Right cardiac atrium (tissue), 5 donors: ENCODE results near the gene PPIF. TPM values are rescaled to one million over a fixed set of nuclear protein-coding genes. Genes with fewer than 3 reads are reported as not detected.

ENCODE experiments used
- ATAC-seq, 2 donors: fragments of 200-7000 bp; cut with Tn5 transposase; one replicate each; pipeline versions ENCODE4 v1.8.0 to v1.9.1; 2020; ENCODE audit warnings: moderate library complexity in 2 of 2, mild to moderate bottlenecking in 1 of 2
- DNase-seq, 3 donors: peaks; one replicate each; pipeline ENCODE4 v3.0.0-alpha.2; 2020
- H3K27ac ChIP-seq: one replicate; pipeline ENCODE4 v1.5.1; 2013; ENCODE audit warnings: mild to moderate bottlenecking, low read length, control low read depth, moderate library complexity
- H3K27me3 ChIP-seq: one replicate; pipeline ENCODE4 v1.6.1; 2013; ENCODE audit not compliant: control insufficient read depth, insufficient read depth
- H3K4me1 ChIP-seq: one replicate; pipeline ENCODE4 v1.6.1; 2013; ENCODE audit warnings: low read length; ENCODE audit not compliant: control insufficient read depth, insufficient read depth
- H3K4me3 ChIP-seq: one replicate; pipeline ENCODE4 v1.5.1; 2013; ENCODE audit warnings: low read length, control low read depth
- H3K9me3 ChIP-seq: one replicate; pipeline ENCODE4 v1.6.1; 2013; ENCODE audit warnings: low read length; ENCODE audit not compliant: control insufficient read depth
- WGBS: extraction: QIAGEN DNeasy Blood & Tissue Kit; methylation state at CpG from one replicate; pipeline ENCODE4 v1.1.7; 2013; 5-methylcytosine and 5-hydroxymethylcytosine counted together
- intact Hi-C, 4 donors: fragments of 100-400 bp; cut with DNase I; formaldehyde crosslinking; loops; one replicate each; pipeline versions ENCODE4 v1.11.0 to v1.14.0; 2022 to 2023
- polyA plus RNA-seq: library from polyadenylated mRNA; stranded (reverse); fragments of 200-250 nt; gene quantifications from one replicate; pipeline ENCODE4 v1.2.3, GENCODE V29; 2013
- total RNA-seq, 4 donors: library from RNA; stranded (reverse); fragmentation: NEBNext Ultra II Directional; extraction: Animal tissue kit (Norgen Biotek cat#: 25700); gene quantifications; one replicate each; pipeline ENCODE4 v1.2.1, GENCODE V29; 2021
- donor health status: healthy with polysubstance abuse.
- donor health status: DM: no; HTN: yes; CAD: no.
- donor health status: DM: no; HTN: no; CAD: no.
- donor health status: DM: no; HTN: yes; CAD: no; lungs with severe emphysema.
- donor health status: DM: yes; HTN: yes; CAD: no.

Gene PPIF
- total and polyA plus RNA-seq, 5 donors = 91.8 to 121 (median 104) TPM

GRCh38 chr10:79376751-79377556 lies 29.7 kb downstream of the PPIF start:
- intact Hi-C loops = loop anchor here (5.0 kb wide), 3 partner anchors 90 to 110 kb away; no protein-coding TSS in a partner anchor
- no peak overlapping the region for H3K27ac ChIP-seq
- no peaks in the 10 kb centered on the region for H3K9me3 ChIP-seq
- H3K27me3 ChIP-seq = no peaks in the 10 kb centered on the region
- ATAC-seq = no peak
- 95% methylated on average over 12 of the region's 12 CpGs for WGBS
- H3K4me3 ChIP-seq = no peak overlapping the region
- no peak for DNase-seq
- peaks cover 27% of the 10 kb centered on the region for H3K4me1 ChIP-seq

- Histone ChIP-seq H3K27ac (no peak overlapping the region), H3K4me1 (peaks cover 32% of the 10 kb centered on the region), H3K4me3 (no peak overlapping the region), H3K9me3 (no peaks in the 10 kb centered on the region), H3K27me3 (no peaks in the 10 kb centered on the region)
- ATAC-seq (no peak), DNase-seq (no peak)
- 94% methylated on average over 36 of the region's 36 CpGs for WGBS
- intact Hi-C loops = loop anchor here (5.0 kb wide), 3 partner anchors 90 to 110 kb away; no protein-coding TSS in a partner anchor
Measured at GRCh38 chr10:79377557-79378382, 30.5 kb downstream of the PPIF start.

- ATAC-seq = no peak
- 93% methylated on average over 7 of the region's 7 CpGs for WGBS
- intact Hi-C loops = loop anchor here (5.0 kb wide), 3 partner anchors 89 to 109 kb away; no protein-coding TSS in a partner anchor
- H3K4me1 ChIP-seq = peaks cover 32% of the 10 kb centered on the region
- no peaks in the 10 kb centered on the region for H3K27me3 ChIP-seq
- H3K4me3 ChIP-seq = no peak overlapping the region
- H3K9me3 ChIP-seq = no peaks in the 10 kb centered on the region
- no peak for DNase-seq
- no peak overlapping the region for H3K27ac ChIP-seq
Measured at GRCh38 chr10:79378383-79378646, 31.0 kb downstream of the PPIF start.

GRCh38 chr10:79378647-79379511 lies 31.6 kb downstream of the PPIF start:
- Histone ChIP-seq H3K4me1 (peaks cover 32% of the 10 kb centered on the region), H3K27ac (peak overlapping the region; percentile 55), H3K9me3 (no peaks in the 10 kb centered on the region), H3K27me3 (no peaks in the 10 kb centered on the region), H3K4me3 (no peak overlapping the region)
- DNase-seq = no peak
- WGBS = 73% methylated on average over 22 of the region's 22 CpGs
- ATAC-seq = peak in 1 of 2 donors; percentile 0
- intact Hi-C loops = loop anchor here (5.0 kb wide), 3 partner anchors 88 to 108 kb away; no protein-coding TSS in a partner anchor

- H3K27ac ChIP-seq = peak overlapping the region; percentile 55
- WGBS = 16% methylated on average over 9 of the region's 9 CpGs
- peak; percentile 39 for ATAC-seq
- no peaks in the 10 kb centered on the region for H3K27me3 ChIP-seq
- H3K4me1 ChIP-seq = peaks cover 32% of the 10 kb centered on the region
- DNase-seq = peak; percentile 71 to 88 (median 87)
- H3K9me3 ChIP-seq = no peaks in the 10 kb centered on the region
- intact Hi-C loops = loop anchor here (5.0 kb wide), 3 partner anchors 88 to 108 kb away; no protein-coding TSS in a partner anchor
- no peak overlapping the region for H3K4me3 ChIP-seq
Measured at GRCh38 chr10:79379512-79380124, 32.3 kb downstream of the PPIF start.

GRCh38 chr10:79380125-79380945 lies 33.1 kb downstream of the PPIF start:
- 48% methylated on average over 14 of the region's 14 CpGs for WGBS
- no peaks in the 10 kb centered on the region for H3K27me3 ChIP-seq
- peaks cover 30% of the 10 kb centered on the region for H3K4me1 ChIP-seq
- peak overlapping the region; percentile 71 for H3K27ac ChIP-seq
- H3K4me3 ChIP-seq = no peak overlapping the region
- intact Hi-C loops = no loop called here
- ATAC-seq (peak; percentile 65 to 73), DNase-seq (peak in 2 of 3 donors; percentile 74 to 83)
- H3K9me3 ChIP-seq = no peaks in the 10 kb centered on the region

GRCh38 chr10:79380946-79381721 lies 33.9 kb downstream of the PPIF start:
- no peaks in the 10 kb centered on the region for H3K27me3 ChIP-seq
- DNase-seq (peak; percentile 15 to 71 (median 59)), ATAC-seq (peak in 1 of 2 donors; percentile 12)
- H3K4me3 ChIP-seq = no peak overlapping the region
- 48% methylated on average over 9 of the region's 9 CpGs for WGBS
- H3K4me1 ChIP-seq = peaks cover 30% of the 10 kb centered on the region
- H3K9me3 ChIP-seq = no peaks in the 10 kb centered on the region
- intact Hi-C loops = no loop called here
- H3K27ac ChIP-seq = peak overlapping the region; percentile 71

- Histone ChIP-seq H3K27ac (peak overlapping the region; percentile 44), H3K27me3 (no peaks in the 10 kb centered on the region), H3K4me1 (peaks cover 30% of the 10 kb centered on the region), H3K4me3 (no peak overlapping the region), H3K9me3 (no peaks in the 10 kb centered on the region)
- WGBS = 25% methylated on average over 11 of the region's 11 CpGs
- DNase-seq (peak; percentile 81 to 88 (median 87)), ATAC-seq (peak; percentile 72 to 73)
- intact Hi-C loops = no loop called here
Measured at GRCh38 chr10:79381804-79382221, 34.5 kb downstream of the PPIF start.

GRCh38 chr10:79382491-79382941 lies 35.2 kb downstream of the PPIF start:
- intact Hi-C loops = no loop called here
- H3K4me3 ChIP-seq = no peak overlapping the region
- peak overlapping the region; percentile 6 for H3K27ac ChIP-seq
- peaks cover 30% of the 10 kb centered on the region for H3K4me1 ChIP-seq
- H3K9me3 ChIP-seq = no peaks in the 10 kb centered on the region
- 58% methylated on average over 18 of the region's 18 CpGs for WGBS
- DNase-seq (peak; percentile 29 to 73 (median 62)), ATAC-seq (no peak)
- no peaks in the 10 kb centered on the region for H3K27me3 ChIP-seq
